Stimulated activated CD8-positive, alpha-beta memory T cell treated with anti-CD3 and anti-CD28 coated beads, Interleukin-7, amount 100 ng/mL, for 48 hours (primary cell): Measurements from ENCODE around the gene TMEM97.
"Not testable (repeated sequence)": the region's sequence is repeated elsewhere in the genome, so short reads cannot be mapped to it uniquely, and the experiment has no call there.

Source experiments
- DNase-seq, 2 donors: peaks; one replicate each; pipeline ENCODE4 v3.0.0-alpha.2; 2020; ENCODE audit warnings: low read depth in 1 of 2; ENCODE audit errors: extremely low read depth in 1 of 2

TMEM97 gene

GRCh38 chr17:28318759-28319597 lies at the start of gene TMEM97:
TMEM97 (plus strand) TSS chr17:28319200; CDS start chr17:28319240, 40 bp downstream.
- DNase-seq: peak; percentile 92 to 94

- DNase-seq: no peak
Observed at GRCh38 chr17:28270055-28270454, 48.9 kb upstream of the TMEM97 start.

- DNase-seq: no peak
Observed at GRCh38 chr17:28270926-28271325, 48.1 kb upstream of the TMEM97 start.

GRCh38 chr17:28271431-28271830 lies 47.6 kb upstream of the TMEM97 start:
- no peak for DNase-seq

GRCh38 chr17:28272166-28272565 lies 46.8 kb upstream of the TMEM97 start:
- DNase-seq: no peak

- not testable (repeated sequence) for DNase-seq
Observed at GRCh38 chr17:28273341-28273740, 45.7 kb upstream of the TMEM97 start.

- no peak for DNase-seq
Observed at GRCh38 chr17:28274591-28275265, 44.3 kb upstream of the TMEM97 start.

- DNase-seq: no peak
Observed at GRCh38 chr17:28276011-28276410, 43.0 kb upstream of the TMEM97 start.

GRCh38 chr17:28279411-28279810 lies 39.6 kb upstream of the TMEM97 start:
- no peak for DNase-seq

- DNase-seq: no peak
Observed at GRCh38 chr17:28280826-28281225, 38.2 kb upstream of the TMEM97 start.

GRCh38 chr17:28282596-28282995 lies 36.4 kb upstream of the TMEM97 start:
- no peak for DNase-seq

- no peak for DNase-seq
Observed at GRCh38 chr17:28285965-28286364, 33.0 kb upstream of the TMEM97 start.

GRCh38 chr17:28290703-28291102 lies 28.3 kb upstream of the TMEM97 start:
- DNase-seq: no peak

- DNase-seq: no peak
Observed at GRCh38 chr17:28291780-28292330, 27.1 kb upstream of the TMEM97 start.

GRCh38 chr17:28292878-28293277 lies 26.1 kb upstream of the TMEM97 start:
- DNase-seq: not testable (repeated sequence)

- no peak for DNase-seq
Observed at GRCh38 chr17:28293994-28294393, 25.0 kb upstream of the TMEM97 start.

GRCh38 chr17:28295677-28296578 lies 23.1 kb upstream of the TMEM97 start:
- DNase-seq: no peak

- no peak for DNase-seq
Observed at GRCh38 chr17:28298449-28298848, 20.6 kb upstream of the TMEM97 start.

GRCh38 chr17:28306954-28307401 lies 12.0 kb upstream of the TMEM97 start:
- DNase-seq: no peak

GRCh38 chr17:28313841-28314240 lies 5.2 kb upstream of the TMEM97 start:
- DNase-seq: no peak
